GM19324 (cell line): Measurements from ENCODE around the gene PLCD3.

Source experiments
- ATAC-seq: cut with Tn5 transposase; IDR thresholded peaks from one replicate; pipeline ENCODE4 v1.9.1; 2021; ENCODE audit warnings: mild to moderate bottlenecking, moderate library complexity; ENCODE audit not compliant: unreplicated experiment, low FRiP score

Gene PLCD3

GRCh38 chr17:45106096-45106495, 26.2 kb downstream of the PLCD3 start:
- ATAC-seq = no peak

- ATAC-seq = no peak
Measured at GRCh38 chr17:45104907-45105624, 27.2 kb downstream of the PLCD3 start.

- no peak for ATAC-seq
Measured at GRCh38 chr17:45104497-45104896, 27.8 kb downstream of the PLCD3 start.

- ATAC-seq = no peak
Measured at GRCh38 chr17:45104029-45104428, 28.3 kb downstream of the PLCD3 start.

GRCh38 chr17:45103269-45103795, 29.0 kb downstream of the PLCD3 start:
- no peak for ATAC-seq

- no peak for ATAC-seq
Measured at GRCh38 chr17:45102856-45103255, 29.5 kb downstream of the PLCD3 start.

GRCh38 chr17:45101883-45102811, 30.2 kb downstream of the PLCD3 start:
- no peak for ATAC-seq

GRCh38 chr17:45101546-45101882, 30.8 kb downstream of the PLCD3 start:
- ATAC-seq = no peak

- no peak for ATAC-seq
Measured at GRCh38 chr17:45098869-45099616, 33.3 kb downstream of the PLCD3 start.

GRCh38 chr17:45098081-45098868, 34.0 kb downstream of the PLCD3 start:
- no peak for ATAC-seq

GRCh38 chr17:45096926-45097325, 35.4 kb downstream of the PLCD3 start:
- ATAC-seq = no peak

GRCh38 chr17:45096141-45096540, 36.2 kb downstream of the PLCD3 start:
- no peak for ATAC-seq

GRCh38 chr17:45093444-45094110, 38.7 kb downstream of the PLCD3 start:
- no peak for ATAC-seq

GRCh38 chr17:45092911-45093430, 39.3 kb downstream of the PLCD3 start:
- no peak for ATAC-seq

- ATAC-seq = no peak
Measured at GRCh38 chr17:45091778-45092425, 40.4 kb downstream of the PLCD3 start.

- ATAC-seq = no peak
Measured at GRCh38 chr17:45090711-45091110, 41.6 kb downstream of the PLCD3 start.

GRCh38 chr17:45088741-45089140, 43.6 kb downstream of the PLCD3 start:
- ATAC-seq = no peak

GRCh38 chr17:45087978-45088377, 44.3 kb downstream of the PLCD3 start:
- no peak for ATAC-seq

GRCh38 chr17:45087504-45087975, 44.8 kb downstream of the PLCD3 start:
- no peak for ATAC-seq
